GM12872 (cell line): ENCODE data around the gene TTLL11.
A peak's percentile ranks its signal among the peaks of the same experiment; 100 is the strongest.

Experiments
- TF ChIP-seq, protein P1 (sequence below): IDR thresholded peaks from 3 replicates; pipeline ENCODE4 v1.5.1; 2011; ENCODE audit warnings: low read depth, mild to moderate bottlenecking, low read length, moderate library complexity; ENCODE audit not compliant: insufficient read depth

Gene TTLL11

GRCh38 chr9:121830441-121831140, 262.5 kb downstream of the TTLL11 start:
- TF ChIP-seq, protein P1, sequence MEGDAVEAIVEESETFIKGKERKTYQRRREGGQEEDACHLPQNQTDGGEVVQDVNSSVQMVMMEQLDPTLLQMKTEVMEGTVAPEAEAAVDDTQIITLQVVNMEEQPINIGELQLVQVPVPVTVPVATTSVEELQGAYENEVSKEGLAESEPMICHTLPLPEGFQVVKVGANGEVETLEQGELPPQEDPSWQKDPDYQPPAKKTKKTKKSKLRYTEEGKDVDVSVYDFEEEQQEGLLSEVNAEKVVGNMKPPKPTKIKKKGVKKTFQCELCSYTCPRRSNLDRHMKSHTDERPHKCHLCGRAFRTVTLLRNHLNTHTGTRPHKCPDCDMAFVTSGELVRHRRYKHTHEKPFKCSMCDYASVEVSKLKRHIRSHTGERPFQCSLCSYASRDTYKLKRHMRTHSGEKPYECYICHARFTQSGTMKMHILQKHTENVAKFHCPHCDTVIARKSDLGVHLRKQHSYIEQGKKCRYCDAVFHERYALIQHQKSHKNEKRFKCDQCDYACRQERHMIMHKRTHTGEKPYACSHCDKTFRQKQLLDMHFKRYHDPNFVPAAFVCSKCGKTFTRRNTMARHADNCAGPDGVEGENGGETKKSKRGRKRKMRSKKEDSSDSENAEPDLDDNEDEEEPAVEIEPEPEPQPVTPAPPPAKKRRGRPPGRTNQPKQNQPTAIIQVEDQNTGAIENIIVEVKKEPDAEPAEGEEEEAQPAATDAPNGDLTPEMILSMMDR, result no peak

- TF ChIP-seq, protein P1, result no peak
Measured at GRCh38 chr9:121827251-121827967, 265.7 kb downstream of the TTLL11 start.

- TF ChIP-seq, protein P1, result no peak
Measured at GRCh38 chr9:121826711-121827110, 266.4 kb downstream of the TTLL11 start.

- TF ChIP-seq, protein P1, result no peak
Measured at GRCh38 chr9:121825031-121825691, 267.9 kb downstream of the TTLL11 start.

DNA sequence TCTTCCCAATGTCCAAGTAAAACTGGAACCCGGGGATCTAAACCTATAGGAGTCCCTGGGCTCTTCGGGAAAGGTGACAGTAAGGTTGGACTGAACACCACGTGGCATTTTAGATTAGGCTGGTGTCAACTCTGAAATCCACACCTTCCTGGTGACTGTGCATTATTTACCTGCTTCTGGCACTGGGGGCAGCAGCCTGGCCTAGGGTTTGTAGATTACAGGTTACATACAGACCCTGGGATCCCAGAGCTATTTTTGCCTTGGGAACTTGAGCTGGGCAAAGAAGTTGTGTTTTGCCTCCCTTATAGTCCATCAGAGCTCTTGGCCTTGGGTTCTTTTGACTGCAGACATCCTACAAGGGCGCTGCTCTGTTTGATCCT, 268.5 kb downstream of the TTLL11 start:
- TF ChIP-seq, protein P1, result 0 out of 3 replicates have a peak, but pooled peaks have one; percentile 8

DNA sequence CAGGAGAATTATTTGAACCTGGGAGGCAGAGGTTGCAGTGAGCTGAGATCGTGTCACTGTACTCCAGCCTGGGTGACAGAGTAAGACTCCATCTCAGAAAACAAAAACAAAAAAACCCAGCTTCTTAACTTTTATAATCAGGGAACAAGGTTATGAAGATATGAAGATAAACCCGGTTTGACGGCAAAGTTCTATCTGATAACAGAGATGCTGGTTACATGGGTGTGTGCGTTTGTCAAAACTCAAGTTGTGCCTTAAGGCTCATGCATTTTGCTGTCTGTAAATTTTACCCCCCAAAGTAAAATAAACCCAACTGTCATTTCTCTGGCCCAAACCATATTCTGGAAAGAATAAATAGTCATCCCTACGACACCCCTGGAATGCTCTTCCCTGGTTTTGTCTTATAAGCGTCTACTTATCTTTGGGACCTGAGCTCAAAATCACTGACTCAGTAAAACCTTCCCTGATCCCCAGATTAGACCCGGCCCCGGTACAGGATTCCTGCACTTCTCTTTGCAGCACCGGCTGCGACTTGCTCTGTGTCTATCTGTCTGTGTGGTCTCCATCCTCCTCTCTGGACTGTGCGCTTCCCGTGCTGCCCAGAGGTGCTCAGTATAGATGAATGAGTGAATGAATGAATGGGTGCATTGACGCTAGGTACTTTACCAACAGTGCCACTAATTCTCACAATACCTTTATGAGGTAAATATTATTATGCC, 269.5 kb downstream of the TTLL11 start:
- TF ChIP-seq, protein P1, result no peak
